Left colon (tissue), 2 donors: ENCODE results near the gene ABHD8. TPM values are rescaled to one million over a fixed set of nuclear protein-coding genes. Genes with fewer than 3 reads are reported as not detected.

Experiments
- ATAC-seq: fragments of 200-7000 bp; cut with Tn5 transposase; one replicate; pipeline ENCODE4 v1.9.1; 2020; ENCODE audit warnings: mild to moderate bottlenecking, moderate library complexity
- DNase-seq, 2 donors: peaks; one replicate each; pipeline ENCODE4 v3.0.0-alpha.2; 2020
- intact Hi-C, 2 donors: fragments of 100-400 bp; cut with DNase I in 1 of 2; cut with micrococcal nuclease in 1 of 2; formaldehyde crosslinking; loops; one replicate each; pipeline versions ENCODE4 v1.11.2 to v1.14.0; 2022; cut with DNase I, micrococcal nuclease
- total RNA-seq, 2 donors: library from RNA; stranded (reverse); fragmentation: NEBNext Ultra II Directional; extraction: Animal tissue kit (Norgen Biotek cat#: 25700); gene quantifications; one replicate each; pipeline ENCODE4 v1.2.1, GENCODE V29; 2021
- donor health status: DM: no; HTN: no; CAD: no.
- donor health status: DM: yes; HTN: yes; CAD: no.

The ABHD8 gene
- total RNA-seq, 2 donors from 2014 or later: 5.6 to 6.0 TPM

- DNase-seq (no peak), ATAC-seq (no peak)
- intact Hi-C loops: no loop called here
Measured at GRCh38 chr19:17256130-17256529, 47.1 kb downstream of the ABHD8 start.

GRCh38 chr19:17255150-17255621 is 48.0 kb downstream of the ABHD8 start:
- ATAC-seq (peak; percentile 63), DNase-seq (no peak)
- intact Hi-C loops: no loop called here

GRCh38 chr19:17254636-17255035 is 48.6 kb downstream of the ABHD8 start:
- intact Hi-C loops: no loop called here
- DNase-seq (no peak), ATAC-seq (no peak)

- intact Hi-C loops: no loop called here
- DNase-seq: peak in 1 of 2 donors; percentile 80
- peak; percentile 36 for ATAC-seq
Measured at GRCh38 chr19:17249887-17250548, 53.2 kb downstream of the ABHD8 start.

GRCh38 chr19:17248011-17248776 is 55.0 kb downstream of the ABHD8 start:
- intact Hi-C loops: no loop called here
- DNase-seq (peak; percentile 63 to 78), ATAC-seq (peak; percentile 21)

GRCh38 chr19:17246681-17247425 is 56.4 kb downstream of the ABHD8 start:
- intact Hi-C loops: no loop called here
- DNase-seq: peak; percentile 72 to 75

GRCh38 chr19:17245535-17245984 is 57.7 kb downstream of the ABHD8 start, which contains the start of gene NR2F6:
NR2F6 (minus strand) TSS chr19:17245919; CDS start chr19:17245220, 699 bp downstream.
- intact Hi-C loops: no loop called here
- DNase-seq: no peak
- no peak for ATAC-seq

More at GRCh38 chr19:17246681-17247425, 56.4 kb downstream of the ABHD8 start:
- peak; percentile 41 for ATAC-seq

- DNase-seq: peak in 1 of 2 donors; percentile 56
- ATAC-seq: no peak
- intact Hi-C loops: no loop called here
Measured at GRCh38 chr19:17244618-17245534, 58.3 kb downstream of the ABHD8 start.

GRCh38 chr19:17243830-17244617 is 59.2 kb downstream of the ABHD8 start:
- DNase-seq: peak; percentile 72 to 79
- intact Hi-C loops: no loop called here
- peak; percentile 31 for ATAC-seq

GRCh38 chr19:17243211-17243829 is 59.9 kb downstream of the ABHD8 start:
- DNase-seq (peak; percentile 51 to 56), ATAC-seq (peak; percentile 19)
- intact Hi-C loops: no loop called here

GRCh38 chr19:17242431-17243208 is 60.6 kb downstream of the ABHD8 start:
- ATAC-seq: no peak
- intact Hi-C loops: no loop called here
- DNase-seq: no peak

Other genes with a start within 250 kb of the ABHD8 start
- 10 to 100 TPM; 10.7 to 14.1 TPM for gene HAUS8, start 228.0 kb downstream of the ABHD8 start, total RNA-seq
- 10 to 100 TPM; 69.9 to 82.2 TPM for gene MYO9B, start 227.6 kb downstream of the ABHD8 start, total RNA-seq
- 10 to 100 TPM; 22.0 to 25.6 TPM for gene USE1, start 88.1 kb downstream of the ABHD8 start, total RNA-seq
- 10 to 100 TPM; 44.7 to 64.5 TPM for gene OCEL1, start 77.2 kb downstream of the ABHD8 start, total RNA-seq
- gene NR2F6, start 57.5 kb downstream of the ABHD8 start, total RNA-seq: 100 to 1,000 TPM; 151 to 181 TPM
- 1 to 10 TPM in 1 of 2 donors, under 1 TPM in 1; 0.67 to 2.3 TPM for gene USHBP1, start 38.7 kb downstream of the ABHD8 start, total RNA-seq
- 10 to 100 TPM; 63.5 to 70.3 TPM for gene BABAM1, start 36.0 kb downstream of the ABHD8 start, total RNA-seq
- under 1 TPM; 0.22 to 0.67 TPM for gene ANKLE1, start 21.5 kb downstream of the ABHD8 start, total RNA-seq
- gene MRPL34, start 2.4 kb upstream of the ABHD8 start, total RNA-seq: 100 to 1,000 TPM; 142 to 165 TPM
- gene DDA1, start 6.1 kb upstream of the ABHD8 start, total RNA-seq: 10 to 100 TPM; 47.7 to 49.2 TPM
- gene ANO8, start 31.4 kb upstream of the ABHD8 start, total RNA-seq: 10 to 100 TPM in 1 of 2 donors, 1 to 10 TPM in 1; 8.4 to 10.8 TPM
- gene GTPBP3, start 34.1 kb upstream of the ABHD8 start, total RNA-seq: 10 to 100 TPM; 17.8 to 21.9 TPM
- gene PLVAP, start 73.9 kb upstream of the ABHD8 start, total RNA-seq: 10 to 100 TPM; 38.2 to 42.1 TPM
- gene CCDC194, start 90.8 kb upstream of the ABHD8 start, total RNA-seq: under 1 TPM; 0.40 to 0.50 TPM
- 10 to 100 TPM; 14.8 to 27.5 TPM for gene BST2, start 102.2 kb upstream of the ABHD8 start, total RNA-seq
- 10 to 100 TPM; 54.4 to 60.7 TPM for gene MVB12A, start 116.6 kb upstream of the ABHD8 start, total RNA-seq
- under 1 TPM in 1 of 2 donors, not detected in 1; 0.18 TPM for gene TMEM221, start 145.2 kb upstream of the ABHD8 start, total RNA-seq
- gene NXNL1, start 157.5 kb upstream of the ABHD8 start, total RNA-seq: not detected
- 1 to 10 TPM; 4.8 to 7.1 TPM for gene SLC27A1, start 167.1 kb upstream of the ABHD8 start, total RNA-seq
- gene PGLS, start 208.2 kb upstream of the ABHD8 start, total RNA-seq: 100 to 1,000 TPM in 1 of 2 donors, 10 to 100 TPM in 1; 89.8 to 100 TPM